Activated naive CD8-positive, alpha-beta T cell treated with anti-CD3 and anti-CD28 coated beads for 36 hours (primary cell): Measurements from ENCODE around the gene CACNG5. TPM values are rescaled to one million over a fixed set of nuclear protein-coding genes. Genes with fewer than 3 reads are reported as not detected.

Experiments
- DNase-seq: peaks from one replicate; pipeline ENCODE4 v3.0.0; 2021
- H3K27ac Mint-ChIP-seq: one replicate; pipeline ENCODE4 v1.8.0; 2022; ENCODE audit warnings: mild to moderate bottlenecking, moderate library complexity, mixed read lengths
- H3K27me3 Mint-ChIP-seq: one replicate; pipeline ENCODE4 v1.8.0; 2022; ENCODE audit warnings: mild to moderate bottlenecking, mixed read lengths
- H3K36me3 Mint-ChIP-seq: one replicate; pipeline ENCODE4 v1.8.0; 2021; ENCODE audit warnings: mild to moderate bottlenecking, mixed read lengths
- H3K4me1 Mint-ChIP-seq: one replicate; pipeline ENCODE4 v1.8.0; 2021; ENCODE audit warnings: mixed read lengths
- H3K4me3 Mint-ChIP-seq: one replicate; pipeline ENCODE4 v1.8.0; 2022; ENCODE audit warnings: mild to moderate bottlenecking, moderate library complexity, mixed read lengths
- H3K9me3 Mint-ChIP-seq: one replicate; pipeline ENCODE4 v1.8.0; 2022; ENCODE audit warnings: mixed read lengths
- total RNA-seq, 2 experiments: library from RNA; stranded (reverse); gene quantifications; one replicate each; pipeline ENCODE4 v1.2.3, GENCODE V29; 2021

CACNG5 gene
- total RNA-seq, 2 experiments from 2014 or later, result not detected

DNA sequence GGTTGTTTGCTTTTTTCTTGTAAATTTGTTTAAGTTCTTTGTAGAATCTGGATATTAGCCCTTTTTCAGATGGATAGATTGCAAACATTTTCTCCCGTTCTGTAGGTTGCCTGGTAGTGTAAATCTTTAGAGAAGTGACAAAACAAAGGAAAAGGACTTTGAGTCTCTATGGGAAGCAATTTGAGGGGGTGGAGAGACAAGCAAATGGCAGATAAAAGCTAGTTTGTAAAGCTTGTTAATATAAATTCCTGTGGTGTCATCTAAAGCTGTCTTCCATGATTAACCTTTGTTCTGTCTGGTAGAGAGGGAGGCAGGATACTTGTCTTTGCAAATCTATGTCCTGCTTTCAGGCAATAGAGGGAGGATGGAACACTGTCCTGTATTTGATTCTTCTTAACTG, 89.0 kb downstream of the CACNG5 start:
- Mint-ChIP-seq H3K27ac (no peak overlapping the region), H3K4me1 (no peaks in the 10 kb centered on the region), H3K36me3 (no peaks in the 10 kb centered on the region), H3K9me3 (peaks cover 3% of the 10 kb centered on the region), H3K27me3 (peaks cover 28% of the 10 kb centered on the region), H3K4me3 (no peak overlapping the region)
- DNase-seq, result no peak

DNA sequence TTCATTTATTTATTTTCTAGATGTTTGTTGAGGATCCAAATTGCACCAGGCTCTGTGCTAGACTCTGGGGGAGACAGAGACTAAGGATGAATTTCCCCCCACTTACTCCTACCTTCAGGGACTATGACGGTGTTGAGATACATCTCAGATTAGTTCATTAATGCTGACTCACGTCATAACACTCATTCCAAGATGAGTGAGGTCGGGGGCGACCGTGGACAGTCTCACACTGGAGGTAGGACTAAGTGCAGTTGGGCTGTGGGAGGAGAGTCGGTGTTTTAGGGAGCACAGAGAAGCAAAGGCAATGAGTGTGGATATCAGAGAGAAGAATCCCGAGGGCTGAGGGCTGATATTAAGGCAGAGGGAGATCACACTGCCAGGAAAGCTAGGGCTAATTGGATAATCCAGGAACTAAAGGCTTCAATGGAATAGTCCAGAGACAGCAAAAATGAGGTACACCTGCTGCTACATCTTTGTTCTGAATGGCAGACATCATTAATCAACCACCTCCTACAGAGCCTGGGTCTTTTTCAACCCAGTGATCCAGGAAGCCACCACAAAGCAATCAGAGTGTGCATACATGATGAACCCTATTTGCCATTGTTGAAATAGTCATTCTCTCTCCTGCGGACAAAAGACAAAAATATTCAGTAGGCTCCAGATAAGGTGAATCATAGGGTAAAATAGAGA, 91.0 kb downstream of the CACNG5 start:
- no peaks in the 10 kb centered on the region for H3K36me3 Mint-ChIP-seq
- no peak overlapping the region for H3K4me3 Mint-ChIP-seq
- H3K4me1 Mint-ChIP-seq, result no peaks in the 10 kb centered on the region
- DNase-seq, result no peak
- no peak overlapping the region for H3K27ac Mint-ChIP-seq
- peaks cover 3% of the 10 kb centered on the region for H3K9me3 Mint-ChIP-seq
- peaks cover 41% of the 10 kb centered on the region for H3K27me3 Mint-ChIP-seq

DNA sequence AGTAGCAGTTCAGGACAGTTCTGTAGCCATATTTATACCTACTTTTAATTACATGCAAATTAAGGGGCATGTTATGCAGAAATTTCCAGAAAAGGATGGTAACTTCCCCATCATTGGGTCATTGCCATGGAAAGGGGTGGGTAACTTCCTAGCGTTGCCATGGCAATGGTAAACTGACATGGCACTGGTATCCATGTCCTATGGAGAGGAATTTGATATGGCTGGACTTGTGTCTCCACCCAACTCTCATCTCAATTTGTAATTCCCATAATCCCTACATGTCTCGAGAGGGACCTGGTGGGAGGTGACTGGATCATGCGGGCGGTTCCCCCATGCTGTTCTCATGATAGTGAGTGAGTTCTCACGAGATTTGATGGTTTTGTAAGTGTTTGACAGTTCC, 94.0 kb downstream of the CACNG5 start:
- Mint-ChIP-seq H3K36me3 (no peaks in the 10 kb centered on the region), H3K4me3 (no peak overlapping the region), H3K9me3 (peaks cover under 1% of the 10 kb centered on the region), H3K4me1 (no peaks in the 10 kb centered on the region), H3K27me3 (peaks cover 38% of the 10 kb centered on the region), H3K27ac (no peak overlapping the region)
- DNase-seq, result no peak

DNA sequence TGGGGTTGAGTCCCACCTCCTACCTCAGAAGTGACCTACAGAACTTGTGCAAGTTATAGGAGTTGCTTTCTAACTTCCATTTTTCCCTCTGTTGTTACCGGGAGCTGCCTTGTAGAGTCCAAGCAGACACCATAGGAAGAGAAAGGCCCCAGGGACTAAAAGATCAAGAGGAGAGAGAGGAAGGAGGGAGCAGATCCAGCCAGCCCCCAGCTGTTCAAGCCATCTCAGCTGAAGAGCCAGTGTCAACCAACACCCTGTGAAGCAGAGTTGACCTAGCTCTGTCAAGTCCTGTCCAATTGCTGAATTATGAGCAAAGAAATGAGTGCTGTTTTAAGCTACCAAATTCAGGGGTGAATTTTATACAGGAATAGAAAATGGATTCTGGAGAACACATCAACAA, 94.7 kb downstream of the CACNG5 start:
- Mint-ChIP-seq H3K27ac (no peak overlapping the region), H3K4me3 (no peak overlapping the region), H3K4me1 (no peaks in the 10 kb centered on the region), H3K9me3 (peaks cover 3% of the 10 kb centered on the region), H3K36me3 (no peaks in the 10 kb centered on the region), H3K27me3 (peaks cover 38% of the 10 kb centered on the region)
- DNase-seq, result no peak

DNA sequence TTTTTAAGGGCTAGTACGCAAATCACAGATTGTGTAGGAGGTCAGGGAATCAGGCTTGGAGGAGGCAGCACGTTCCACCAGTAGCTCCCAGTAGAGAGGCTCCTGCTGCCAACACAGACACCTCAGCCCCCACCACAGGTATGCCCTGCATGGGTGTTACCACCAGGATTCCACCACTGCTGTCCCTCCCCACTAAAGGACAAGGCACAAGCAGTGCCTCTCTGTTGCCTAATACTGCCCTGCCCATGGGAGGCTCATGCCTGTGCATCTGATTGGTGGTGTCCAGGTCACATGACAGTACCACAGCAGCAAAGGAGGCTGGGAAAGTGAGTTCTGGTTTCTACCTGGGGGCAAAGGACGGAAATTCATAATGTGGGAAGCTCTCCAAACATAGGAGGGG, 96.0 kb downstream of the CACNG5 start:
- Mint-ChIP-seq H3K4me1 (no peaks in the 10 kb centered on the region), H3K36me3 (no peaks in the 10 kb centered on the region), H3K4me3 (no peak overlapping the region), H3K27ac (no peak overlapping the region), H3K9me3 (peaks cover 7% of the 10 kb centered on the region), H3K27me3 (peaks cover 38% of the 10 kb centered on the region)
- DNase-seq, result no peak

DNA sequence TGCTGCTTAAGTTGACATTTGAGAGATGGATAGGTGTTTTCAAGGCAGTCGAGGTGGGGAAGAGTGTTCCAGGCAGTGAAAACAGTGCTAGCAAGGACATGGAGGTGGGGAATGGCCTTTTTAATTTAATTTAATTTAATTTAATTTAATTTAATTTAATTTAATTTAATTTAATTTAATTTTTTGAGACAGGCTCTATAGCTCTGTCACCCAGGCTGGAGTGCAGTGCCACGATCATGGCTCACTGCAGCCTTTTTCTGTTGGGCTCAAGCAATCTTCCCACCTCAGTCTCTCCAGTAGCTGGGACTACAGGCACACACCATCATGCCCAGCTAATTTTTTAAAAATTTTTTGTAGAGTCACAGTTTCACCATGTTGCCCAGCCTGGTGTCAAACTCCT, 97.4 kb downstream of the CACNG5 start:
- no peak overlapping the region for H3K4me3 Mint-ChIP-seq
- peaks cover 7% of the 10 kb centered on the region for H3K9me3 Mint-ChIP-seq
- H3K27ac Mint-ChIP-seq, result no peak overlapping the region
- H3K4me1 Mint-ChIP-seq, result no peaks in the 10 kb centered on the region
- H3K36me3 Mint-ChIP-seq, result no peaks in the 10 kb centered on the region
- no peak for DNase-seq
- H3K27me3 Mint-ChIP-seq, result peaks cover 27% of the 10 kb centered on the region

DNA sequence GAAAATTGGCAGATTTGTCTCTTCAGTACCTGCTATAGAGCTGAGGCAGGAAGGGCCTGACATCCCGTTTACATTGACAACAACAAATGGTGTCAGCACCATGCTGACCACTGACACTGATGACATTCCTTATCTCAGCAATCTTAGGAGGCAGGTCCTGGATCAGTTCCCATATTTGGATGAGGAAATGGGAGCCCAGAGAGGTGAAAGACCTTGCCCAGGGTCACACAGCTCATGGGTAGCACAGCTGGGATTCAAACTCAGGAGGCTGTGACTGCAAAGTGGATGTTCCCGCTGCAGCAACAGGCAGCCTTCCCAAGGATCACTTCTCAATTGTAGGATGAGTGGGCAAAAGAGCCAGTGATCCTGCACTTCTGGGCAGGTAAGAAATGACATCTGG, 99.1 kb downstream of the CACNG5 start:
- peaks cover 13% of the 10 kb centered on the region for H3K9me3 Mint-ChIP-seq
- no peaks in the 10 kb centered on the region for H3K4me1 Mint-ChIP-seq
- no peak overlapping the region for H3K27ac Mint-ChIP-seq
- no peak overlapping the region for H3K4me3 Mint-ChIP-seq
- H3K27me3 Mint-ChIP-seq, result peaks cover 20% of the 10 kb centered on the region
- no peak for DNase-seq
- no peaks in the 10 kb centered on the region for H3K36me3 Mint-ChIP-seq

Other genes with a start within 250 kb of the CACNG5 start
- gene CACNG4, start 129.6 kb downstream of the CACNG5 start, total RNA-seq, result not detected
- not detected for gene CACNG1, start 209.4 kb downstream of the CACNG5 start, total RNA-seq